Liver (tissue), 9 donors: ENCODE results near the gene RPS6KA2. TPM values are rescaled to one million over a fixed set of nuclear protein-coding genes. Genes with fewer than 3 reads are reported as not detected.
A peak's percentile ranks its signal among the peaks of the same experiment; 100 is the strongest.

ENCODE experiments used
- DNase-seq: peaks from one replicate; pipeline ENCODE4 v3.0.0-alpha.2; 2017; ENCODE audit warnings: low spot score
- H3K27ac ChIP-seq, 2 donors: one replicate each; pipeline ENCODE4 v1.7.0; 2013; ENCODE audit warnings: inconsistent platforms in 2 of 2, low read length in 2 of 2, control low read depth in 1 of 2, low read depth in 1 of 2, mild to moderate bottlenecking in 1 of 2
- H3K27me3 ChIP-seq, 4 donors: one replicate each; pipeline versions ENCODE4 v1.6.1 to v1.7.0; 2013; ENCODE audit warnings: low read length in 3 of 4, inconsistent platforms in 1 of 4, mild to moderate bottlenecking in 1 of 4, moderate library complexity in 1 of 4; ENCODE audit not compliant: control insufficient read depth in 4 of 4, insufficient read depth in 4 of 4
- H3K36me3 ChIP-seq, 4 donors: one replicate each; pipeline versions ENCODE4 v1.6.1 to v1.7.0; 2013; ENCODE audit warnings: low read length in 3 of 4, mild to moderate bottlenecking in 3 of 4, low read depth in 1 of 4, moderate library complexity in 1 of 4; ENCODE audit not compliant: control insufficient read depth in 4 of 4, insufficient read depth in 3 of 4
- H3K4me1 ChIP-seq, 4 donors: one replicate each; pipeline versions ENCODE4 v1.6.1 to v1.7.0; 2013; ENCODE audit warnings: low read length in 3 of 4, mild to moderate bottlenecking in 3 of 4, moderate library complexity in 1 of 4; ENCODE audit not compliant: control insufficient read depth in 4 of 4, insufficient read depth in 4 of 4
- H3K4me3 ChIP-seq, 3 donors: one replicate each; pipeline versions ENCODE4 v1.6.1 to v1.7.0; 2013; ENCODE audit warnings: low read length in 3 of 3, control low read depth in 1 of 3, low read depth in 1 of 3, mild to moderate bottlenecking in 1 of 3
- H3K9ac ChIP-seq, 2 donors: one replicate each; pipeline ENCODE4 v1.7.0; 2013; ENCODE audit warnings: low read length in 2 of 2, mild to moderate bottlenecking in 2 of 2, moderate library complexity in 2 of 2, control low read depth in 1 of 2, low read depth in 1 of 2
- H3K9me3 ChIP-seq, 4 donors: one replicate each; pipeline versions ENCODE4 v1.6.1 to v1.7.0; 2013; ENCODE audit warnings: low read length in 3 of 4; ENCODE audit not compliant: control insufficient read depth in 4 of 4
- ATF3 ChIP-seq: IDR thresholded peaks from 2 replicates; pipeline ENCODE4 v1.6.1; 2016; ENCODE audit warnings: antibody characterized with exemption
- CTCF ChIP-seq: fragments of 150-350 bp; IDR thresholded peaks from 2 replicates; pipeline ENCODE4 v1.5.1; 2017; ENCODE audit warnings: improper control_type of control experiment, low read depth, low read length; ENCODE audit not compliant: missing input control
- EGR1 ChIP-seq, 2 donors: IDR thresholded peaks; 2 replicates each; pipeline ENCODE4 v1.6.1; 2016 to 2018; ENCODE audit warnings: antibody characterized with exemption in 2 of 2, low read depth in 2 of 2
- FOXA1 ChIP-seq: IDR thresholded peaks from 2 replicates; pipeline ENCODE4 v1.6.1; 2016; ENCODE audit warnings: antibody characterized with exemption
- FOXA2 ChIP-seq: IDR thresholded peaks from 2 replicates; pipeline ENCODE4 v1.6.1; 2016; ENCODE audit warnings: antibody characterized with exemption
- GABPA ChIP-seq, 2 donors: IDR thresholded peaks in 1 of 2; conservative IDR thresholded peaks in 1 of 2; 2 replicates each; pipeline ENCODE4 v1.6.1; 2016; ENCODE audit warnings: antibody characterized with exemption in 2 of 2, mild to moderate bottlenecking in 1 of 2, moderate library complexity in 1 of 2
- HNF4G ChIP-seq: IDR thresholded peaks from 2 replicates; pipeline ENCODE4 v1.6.1; 2016; ENCODE audit warnings: antibody characterized with exemption
- JUND ChIP-seq, 2 donors: IDR thresholded peaks; 2 replicates each; pipeline ENCODE4 v1.6.1; 2016; ENCODE audit warnings: antibody characterized with exemption in 2 of 2
- MAX ChIP-seq: IDR thresholded peaks from 2 replicates; pipeline ENCODE4 v1.6.1; 2016; ENCODE audit warnings: antibody characterized with exemption
- NR2F2 ChIP-seq: IDR thresholded peaks from 2 replicates; pipeline ENCODE4 v1.6.1; 2016; ENCODE audit warnings: antibody characterized with exemption
- RAD21 ChIP-seq, 2 donors: IDR thresholded peaks; 2 replicates each; pipeline ENCODE4 v1.6.1; 2016; ENCODE audit warnings: antibody characterized with exemption in 2 of 2, mild to moderate bottlenecking in 2 of 2
- REST ChIP-seq: IDR thresholded peaks from 2 replicates; pipeline ENCODE4 v1.6.1; 2016; ENCODE audit warnings: antibody characterized with exemption, mild to moderate bottlenecking
- RXRA ChIP-seq, 2 donors: IDR thresholded peaks; 2 replicates each; pipeline ENCODE4 v1.6.1; 2017 to 2018; ENCODE audit warnings: antibody characterized with exemption in 2 of 2, mild to moderate bottlenecking in 1 of 2
- SP1 ChIP-seq: IDR thresholded peaks from 2 replicates; pipeline ENCODE4 v1.6.1; 2018; ENCODE audit warnings: antibody characterized with exemption, mild to moderate bottlenecking
- TAF1 ChIP-seq: conservative IDR thresholded peaks from 2 replicates; pipeline ENCODE4 v1.6.1; 2016; ENCODE audit warnings: antibody characterized with exemption, mild to moderate bottlenecking
- YY1 ChIP-seq: IDR thresholded peaks from 2 replicates; pipeline ENCODE4 v1.6.1; 2016; ENCODE audit warnings: antibody characterized with exemption, mild to moderate bottlenecking
- ZBTB33 ChIP-seq: IDR thresholded peaks from 2 replicates; pipeline ENCODE4 v1.6.1; 2016; ENCODE audit warnings: antibody characterized with exemption
- WGBS: extraction: QIAGEN DNeasy Blood & Tissue Kit; methylation state at CpG from one replicate; pipeline ENCODE4 v1.1.7; 2013; 5-methylcytosine and 5-hydroxymethylcytosine counted together
- polyA plus RNA-seq, 2 donors: library from polyadenylated mRNA; stranded (reverse) in 1 of 2; unstranded in 1 of 2; fragments of 200-250 nt in 1 of 2; fragments of >200 nt in 1 of 2; fragmentation: Nextera tagmentation in 1 of 2; extraction: Ambion mirVana in 1 of 2; gene quantifications; one replicate each; pipeline versions ENCODE4 v1.2.1 to v1.2.3, GENCODE V29; 2013 to 2015
- total RNA-seq, 2 donors: library from RNA; depleted of rRNA; stranded (reverse); fragments of >200 nt; gene quantifications; one replicate each; pipeline ENCODE4 v1.2.3, GENCODE V29; 2014
- donor health status: healthy.
- donor health status: healthy.
- donor health status: healthy.
- donor health status: healthy.
- donor health status: healthy.

Gene RPS6KA2
- total and polyA plus RNA-seq, 4 donors, result 2.5 to 9.0 (median 5.0) TPM

GRCh38 chr6:166556336-166556735, 70.7 kb downstream of the RPS6KA2 start:
- no peak overlapping the region for H3K4me3 ChIP-seq
- no peaks in the 10 kb centered on the region for H3K36me3 ChIP-seq
- peaks cover 0 to 1% (median 0%) of the 10 kb centered on the region in 4 donors for H3K9me3 ChIP-seq
- no peak for TF ChIP-seq TAF1
- TF ChIP-seq ZBTB33, result no peak
- no peak for TF ChIP-seq ATF3
- no peak for TF ChIP-seq JUND (IDR thresholded peaks at IDR 0.05)
- TF ChIP-seq REST, result no peak
- no peak for DNase-seq
- peak overlapping the region; percentile 37 to 95 for H3K27ac ChIP-seq
- no peaks in the 10 kb centered on the region for H3K27me3 ChIP-seq
- H3K9ac ChIP-seq, result peak overlapping the region; percentile 10 to 28
- H3K4me1 ChIP-seq, result peaks cover 2 to 24% (median 8%) of the 10 kb centered on the region in 4 donors

- TF ChIP-seq GABPA (IDR thresholded peaks at IDR 0.05 in 1 of 2, conservative IDR thresholded peaks at IDR 0.05 in 1 of 2), result no peak
- TF ChIP-seq REST, result no peak
- TF ChIP-seq MAX, result no peak
- TF ChIP-seq SP1, result no peak
- TF ChIP-seq ZBTB33, result no peak
- TF ChIP-seq RXRA (IDR thresholded peaks at IDR 0.05), result no peak
- TF ChIP-seq FOXA1, result no peak
- TF ChIP-seq EGR1 (IDR thresholded peaks at IDR 0.05; ENCODE audit: low read depth in 2 of 2), result no peak
- no peak for TF ChIP-seq NR2F2
- TF ChIP-seq TAF1, result no peak
- no peak for TF ChIP-seq YY1
- no peak for TF ChIP-seq HNF4G
- TF ChIP-seq RAD21 (IDR thresholded peaks at IDR 0.05), result no peak
- TF ChIP-seq ATF3, result no peak
- TF ChIP-seq JUND (IDR thresholded peaks at IDR 0.05), result no peak
- no peak for TF ChIP-seq CTCF
- TF ChIP-seq FOXA2, result no peak
- peaks cover 2 to 24% (median 8%) of the 10 kb centered on the region in 4 donors for H3K4me1 ChIP-seq
- H3K27me3 ChIP-seq, result no peaks in the 10 kb centered on the region
- H3K9me3 ChIP-seq, result peaks cover 0 to 1% (median 0%) of the 10 kb centered on the region in 4 donors
- no peak overlapping the region for H3K9ac ChIP-seq
- H3K27ac ChIP-seq, result no peak overlapping the region
- WGBS, result 93% methylated on average over 6 of the region's 6 CpGs
- no peaks in the 10 kb centered on the region for H3K36me3 ChIP-seq
- no peak overlapping the region for H3K4me3 ChIP-seq
- no peak for DNase-seq
Measured at GRCh38 chr6:166555086-166555485, 72.0 kb downstream of the RPS6KA2 start.
